ENCODE data around the gene PTPRF. TPM values are rescaled to one million over a fixed set of nuclear protein-coding genes. Genes with fewer than 3 reads are reported as not detected.

PTPRF gene
- total RNA-seq, 1 experiment from 2014 or later = 31.1 TPM

- DNase-seq (ENCODE audit: low read depth) = no peak
Observed at GRCh38 chr1:43605157-43605556, 74.5 kb downstream of the PTPRF start.

DNA sequence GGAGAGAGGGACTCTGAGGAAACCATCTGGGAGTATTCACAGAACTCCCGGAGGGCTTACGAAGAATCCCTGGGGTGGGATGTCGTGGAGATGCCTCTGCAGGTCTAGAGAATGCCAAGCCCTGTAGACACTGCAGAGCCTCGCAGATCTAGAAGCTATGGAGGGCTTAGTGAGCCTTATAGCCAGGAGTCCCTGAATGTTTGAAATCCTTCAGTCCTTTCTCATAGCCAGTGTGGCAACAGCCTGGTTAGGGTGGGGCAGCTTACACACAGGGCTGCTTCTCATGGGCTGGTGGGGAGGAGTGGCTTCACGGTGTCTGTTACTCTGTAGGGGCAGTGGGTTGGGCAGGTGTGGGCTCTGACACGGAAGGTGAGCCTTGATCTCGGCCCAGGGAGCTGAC lies 75.1 kb downstream of the PTPRF start:
- DNase-seq (ENCODE audit: low read depth) = no peak

DNA sequence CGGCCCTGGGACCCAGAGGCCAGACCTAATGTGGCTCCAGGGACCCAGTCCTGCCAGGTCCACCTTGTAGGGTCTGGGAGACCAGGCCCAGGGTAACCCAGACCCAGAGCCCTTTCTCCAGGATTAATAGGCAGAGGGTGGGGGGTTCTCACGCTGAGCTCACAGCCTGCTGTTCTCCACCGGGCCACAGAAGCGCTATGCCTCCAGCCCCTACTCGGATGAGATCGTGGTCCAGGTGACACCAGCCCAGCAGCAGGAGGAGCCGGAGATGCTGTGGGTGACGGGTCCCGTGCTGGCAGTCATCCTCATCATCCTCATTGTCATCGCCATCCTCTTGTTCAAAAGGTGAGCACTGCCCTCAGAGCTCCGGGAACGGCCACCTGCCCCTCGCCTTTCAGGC lies 75.9 kb downstream of the PTPRF start:
- DNase-seq (ENCODE audit: low read depth) = no peak

- no peak for DNase-seq (ENCODE audit: low read depth)
Observed at GRCh38 chr1:43608827-43609226, 78.1 kb downstream of the PTPRF start.

DNA sequence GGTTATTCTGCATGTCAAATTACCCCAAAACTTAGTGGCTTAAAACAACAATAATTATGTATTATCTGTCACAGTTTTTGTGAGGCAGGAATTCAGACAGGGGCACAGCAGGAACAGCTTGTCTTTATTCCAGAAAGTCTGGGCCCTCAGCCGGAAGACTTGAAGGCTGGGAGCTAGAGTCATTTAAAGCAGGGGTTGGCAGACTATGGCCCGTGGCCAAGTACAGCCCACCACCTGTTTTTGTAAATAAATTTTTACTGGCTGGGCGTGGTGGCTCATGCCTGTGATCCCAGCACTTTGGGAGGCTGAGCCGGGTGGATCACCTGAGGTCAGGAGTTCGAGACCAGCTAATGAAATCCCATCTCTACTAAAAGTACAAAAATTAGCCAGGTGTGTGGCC lies 79.7 kb downstream of the PTPRF start:
- DNase-seq (ENCODE audit: low read depth) = no peak

- no peak for DNase-seq (ENCODE audit: low read depth)
Observed at GRCh38 chr1:43611950-43612349, 81.3 kb downstream of the PTPRF start.

- DNase-seq (ENCODE audit: low read depth) = no peak
Observed at GRCh38 chr1:43612406-43612805, 81.7 kb downstream of the PTPRF start.

DNA sequence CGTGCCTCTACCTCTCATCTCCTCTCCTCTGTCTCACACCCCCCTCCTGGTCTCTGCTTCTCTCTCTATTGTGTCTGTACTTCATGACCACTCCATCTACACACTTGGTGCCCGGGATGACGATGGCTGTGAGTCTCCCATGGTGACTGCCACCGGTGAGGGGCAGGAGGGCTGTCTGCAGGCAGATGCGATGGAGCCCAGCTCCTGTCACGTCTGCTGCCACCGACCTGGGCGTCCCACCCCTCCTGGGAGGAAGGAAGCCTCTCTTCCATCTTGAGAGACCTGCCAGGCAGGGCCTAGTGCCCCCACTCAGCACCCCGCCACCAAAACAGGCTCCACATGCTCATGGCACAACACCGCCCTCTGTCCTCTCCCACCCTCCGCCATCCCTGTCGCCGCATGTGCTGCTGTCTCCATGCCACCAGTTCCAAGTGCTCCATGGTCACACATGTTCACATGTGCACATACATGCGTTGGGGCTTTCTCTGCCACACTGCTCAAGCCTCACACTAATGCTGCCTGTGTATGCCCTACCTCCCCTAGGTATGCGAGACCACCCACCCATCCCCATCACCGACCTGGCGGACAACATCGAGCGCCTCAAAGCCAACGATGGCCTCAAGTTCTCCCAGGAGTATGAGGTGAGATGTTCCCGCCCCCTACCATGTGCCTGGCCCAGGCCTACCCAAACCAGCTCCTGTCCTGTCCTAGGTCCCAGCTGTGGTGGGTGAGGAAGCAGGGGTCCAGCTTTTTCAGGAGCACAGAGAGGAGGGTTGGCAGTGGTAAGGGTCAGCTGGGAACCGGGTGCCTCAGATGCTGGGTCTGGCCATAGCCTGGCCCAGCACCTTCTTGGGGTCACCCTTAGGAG lies 82.6 kb downstream of the PTPRF start:
- DNase-seq (ENCODE audit: low read depth) = no peak

GRCh38 chr1:43614211-43614610 lies 83.5 kb downstream of the PTPRF start:
- no peak for DNase-seq (ENCODE audit: low read depth)

DNA sequence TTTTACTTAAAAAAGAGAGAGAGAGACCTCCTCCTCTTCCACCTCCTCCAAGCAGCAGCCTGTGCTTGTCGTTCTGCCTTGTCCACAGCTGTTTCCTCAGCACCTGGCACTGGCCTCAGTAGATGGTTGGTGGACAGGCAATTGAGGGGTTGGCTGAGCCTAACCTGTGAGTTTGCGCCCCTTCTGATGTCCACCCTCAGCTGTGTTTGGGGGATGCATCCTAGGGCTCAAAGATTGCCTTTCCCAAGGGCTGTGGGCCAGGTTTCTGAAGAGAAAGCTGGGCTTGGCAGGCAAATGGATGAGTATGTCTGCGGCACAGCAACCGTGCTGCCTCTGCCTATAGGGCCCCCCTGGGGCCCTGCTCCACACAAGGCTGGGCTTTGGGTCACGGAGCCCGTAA lies 84.2 kb downstream of the PTPRF start:
- no peak for DNase-seq (ENCODE audit: low read depth)

DNA sequence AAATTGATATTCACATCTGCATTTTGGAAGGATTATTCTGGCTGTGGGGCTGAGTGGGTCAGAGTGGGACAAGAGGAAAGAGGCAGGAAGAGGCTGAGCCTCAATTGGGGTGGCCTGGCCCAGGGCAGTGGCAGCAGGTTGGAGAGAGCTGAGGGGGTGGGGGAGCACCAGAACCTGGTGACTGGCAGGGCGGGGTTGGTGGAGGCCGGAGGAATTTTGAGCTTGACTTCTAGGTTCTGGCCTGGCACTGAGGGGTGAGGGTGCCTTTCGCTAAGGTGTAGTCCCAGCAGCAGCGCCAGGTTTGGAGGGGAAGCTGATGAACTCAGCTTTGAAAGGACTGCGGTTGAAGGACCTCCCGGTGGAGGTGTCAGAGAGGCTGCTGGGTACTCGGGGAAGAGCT lies 85.7 kb downstream of the PTPRF start:
- no peak for DNase-seq (ENCODE audit: low read depth)

DNA sequence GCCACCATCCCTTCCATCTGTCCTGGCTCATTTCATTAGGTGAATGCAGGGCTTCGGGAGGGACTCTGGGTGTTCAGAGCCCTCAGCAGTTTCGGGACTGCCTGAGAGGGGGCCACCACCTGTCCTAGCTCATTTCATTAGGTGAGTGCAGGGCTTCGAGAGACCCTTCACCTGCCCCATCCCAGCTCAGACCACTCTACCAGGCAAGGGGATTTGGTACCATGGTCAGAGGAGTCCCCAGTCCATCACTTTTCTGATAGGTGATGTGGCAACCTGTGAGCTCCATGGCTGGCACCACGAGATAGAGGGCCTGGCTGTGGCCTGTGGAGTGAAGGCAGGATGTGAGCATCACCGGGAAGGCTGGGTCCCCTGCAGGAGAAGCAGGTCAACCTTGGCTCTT lies 86.3 kb downstream of the PTPRF start:
- no peak for DNase-seq (ENCODE audit: low read depth)

GRCh38 chr1:43617668-43618067 lies 87.0 kb downstream of the PTPRF start:
- DNase-seq (ENCODE audit: low read depth) = no peak

- DNase-seq (ENCODE audit: low read depth) = no peak
Observed at GRCh38 chr1:43618521-43619313, 88.0 kb downstream of the PTPRF start.

GRCh38 chr1:43619314-43619790 lies 88.7 kb downstream of the PTPRF start:
- DNase-seq (ENCODE audit: low read depth) = no peak

- no peak for DNase-seq (ENCODE audit: low read depth)
Observed at GRCh38 chr1:43619996-43620920, 89.6 kb downstream of the PTPRF start.

DNA sequence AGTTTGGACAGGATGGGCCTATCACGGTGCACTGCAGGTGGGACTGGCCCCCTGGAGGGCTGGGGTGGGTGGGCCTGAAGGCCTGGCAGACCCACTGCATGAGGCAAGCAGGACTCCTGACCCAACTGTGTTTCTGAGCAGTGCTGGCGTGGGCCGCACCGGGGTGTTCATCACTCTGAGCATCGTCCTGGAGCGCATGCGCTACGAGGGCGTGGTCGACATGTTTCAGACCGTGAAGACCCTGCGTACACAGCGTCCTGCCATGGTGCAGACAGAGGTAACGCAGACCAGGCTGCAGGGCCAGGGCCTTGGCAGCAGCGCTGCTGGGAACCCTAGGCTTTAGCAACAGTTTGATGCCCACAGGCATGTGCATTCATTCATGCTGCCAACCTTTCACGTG lies 90.3 kb downstream of the PTPRF start:
- no peak for DNase-seq (ENCODE audit: low read depth)

- DNase-seq (ENCODE audit: low read depth) = no peak
Observed at GRCh38 chr1:43621386-43621785, 90.7 kb downstream of the PTPRF start.

- DNase-seq (ENCODE audit: low read depth) = no peak
Observed at GRCh38 chr1:43621861-43622260, 91.2 kb downstream of the PTPRF start.

DNA sequence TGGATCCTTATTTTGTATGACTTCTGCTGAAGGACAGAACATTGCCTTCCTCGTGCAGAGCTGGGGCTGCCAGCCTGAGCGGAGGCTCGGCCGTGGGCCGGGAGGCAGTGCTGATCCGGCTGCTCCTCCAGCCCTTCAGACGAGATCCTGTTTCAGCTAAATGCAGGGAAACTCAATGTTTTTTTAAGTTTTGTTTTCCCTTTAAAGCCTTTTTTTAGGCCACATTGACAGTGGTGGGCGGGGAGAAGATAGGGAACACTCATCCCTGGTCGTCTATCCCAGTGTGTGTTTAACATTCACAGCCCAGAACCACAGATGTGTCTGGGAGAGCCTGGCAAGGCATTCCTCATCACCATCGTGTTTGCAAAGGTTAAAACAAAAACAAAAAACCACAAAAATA lies 91.8 kb downstream of the PTPRF start:
- DNase-seq (ENCODE audit: low read depth) = no peak

GRCh38 chr1:43622901-43623780 lies 92.5 kb downstream of the PTPRF start:
- no peak for DNase-seq (ENCODE audit: low read depth)

Data from M059J (cell line).